Adipocyte (in vitro differentiated cells): ENCODE data around the gene MPC1.
"Not testable (repeated sequence)": the region's sequence is repeated elsewhere in the genome, so short reads cannot be mapped to it uniquely, and the experiment has no call there.

ENCODE experiments used
- DNase-seq: peaks from one replicate; pipeline ENCODE4 v3.0.0-alpha.2; 2015; ENCODE audit warnings: low read depth
- H3K27me3 ChIP-seq: replicated peaks from 2 replicates; pipeline ENCODE4 v1.7.0; 2013; ENCODE audit warnings: mild to moderate bottlenecking, low read length, moderate library complexity; ENCODE audit not compliant: control insufficient read depth, insufficient read depth
- H3K36me3 ChIP-seq: 2 replicates; pipeline ENCODE4 v1.7.0; 2013; ENCODE audit warnings: low read length, mild to moderate bottlenecking, moderate library complexity; ENCODE audit not compliant: control insufficient read depth, insufficient read depth, severe bottlenecking
- H3K4me1 ChIP-seq: 2 replicates; pipeline ENCODE4 v1.7.0; 2013; ENCODE audit warnings: mild to moderate bottlenecking, low read length, moderate library complexity; ENCODE audit not compliant: control insufficient read depth, insufficient read depth
- H3K4me3 ChIP-seq: 2 replicates; pipeline ENCODE4 v1.7.0; 2013; ENCODE audit warnings: mild to moderate bottlenecking, low read length, moderate library complexity
- H3K9ac ChIP-seq: 2 replicates; pipeline ENCODE4 v1.7.0; 2013; ENCODE audit warnings: mild to moderate bottlenecking, low read length, moderate library complexity
- H3K9me3 ChIP-seq: 2 replicates; pipeline ENCODE4 v1.7.0; 2013; ENCODE audit warnings: mild to moderate bottlenecking, low read length, moderate library complexity; ENCODE audit not compliant: control insufficient read depth

Gene MPC1

DNA sequence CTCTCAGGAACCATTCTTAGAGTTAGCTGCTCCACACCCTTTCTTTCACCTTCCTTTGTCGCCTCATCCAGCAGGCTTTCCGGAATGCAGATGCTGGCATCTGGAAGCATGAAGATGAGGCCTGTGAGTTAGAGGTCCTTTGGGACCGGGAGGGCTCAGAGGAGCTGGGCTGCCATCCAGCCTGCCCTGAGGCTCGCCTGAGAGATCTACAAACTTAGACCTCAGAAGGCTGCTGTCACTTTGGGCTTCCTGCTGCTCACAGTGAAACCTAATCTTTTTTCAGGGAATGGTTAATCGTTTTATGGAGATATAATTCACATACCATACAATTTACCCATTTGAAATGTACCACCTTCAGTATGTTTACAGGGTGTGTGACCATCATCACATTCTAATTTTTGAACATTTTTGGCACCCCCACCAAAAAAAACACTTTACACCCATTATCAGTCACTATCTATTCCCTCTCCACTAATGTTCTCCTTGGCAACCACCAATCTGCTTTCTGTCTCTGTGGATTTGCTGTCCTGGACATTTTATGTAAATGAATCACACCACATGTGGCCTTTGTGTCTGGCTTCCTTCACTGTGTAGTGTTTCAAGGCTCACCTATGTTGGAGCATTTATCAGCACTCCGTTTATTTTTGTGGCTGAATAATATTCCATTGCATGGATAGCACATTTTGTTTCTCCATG, 20.0 kb upstream of the MPC1 start:
- H3K36me3 ChIP-seq = no peaks in the 10 kb centered on the region
- H3K27me3 ChIP-seq = peaks cover 6% of the 10 kb centered on the region
- H3K9me3 ChIP-seq = peaks cover 3% of the 10 kb centered on the region
- peak; percentile 75 for DNase-seq
- H3K4me1 ChIP-seq = peaks cover 15% of the 10 kb centered on the region
- H3K9ac ChIP-seq = peak overlapping the region; percentile 32
- no peak overlapping the region for H3K4me3 ChIP-seq

DNA sequence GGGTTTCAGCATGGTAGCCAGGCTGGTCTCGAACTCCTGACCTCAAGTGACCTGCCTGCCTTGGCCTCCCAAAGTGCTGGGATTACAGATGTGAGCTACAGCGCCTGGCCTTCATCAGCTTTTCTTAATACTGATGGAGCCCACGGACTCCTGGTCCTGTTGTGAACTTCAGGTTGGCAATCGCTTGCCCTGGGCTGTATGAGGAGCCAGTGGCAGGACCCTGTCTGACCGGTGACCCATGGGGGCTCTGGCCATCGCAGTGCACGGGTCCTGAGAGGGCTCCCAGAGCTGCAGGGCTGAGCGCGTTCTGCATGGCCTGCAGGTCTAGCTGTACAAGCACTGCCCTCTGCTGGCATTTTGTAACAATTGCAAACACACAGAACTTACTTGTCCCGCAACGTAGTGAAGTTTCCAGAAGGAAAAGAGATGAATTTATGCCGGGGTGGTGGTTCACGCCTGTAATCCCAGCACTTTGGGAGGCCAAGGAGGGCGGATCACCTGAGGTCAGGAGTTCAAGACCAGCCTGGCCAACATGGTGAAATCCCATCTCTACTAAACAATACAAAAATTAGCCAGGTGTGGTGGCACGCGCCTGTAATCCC, 18.0 kb upstream of the MPC1 start:
- not testable (repeated sequence) for H3K9me3 ChIP-seq, H3K4me3 ChIP-seq, H3K9ac ChIP-seq, H3K36me3 ChIP-seq
- DNase-seq = peak; percentile 88
- peaks cover 19% of the 10 kb centered on the region for H3K27me3 ChIP-seq
- H3K4me1 ChIP-seq = peaks cover 15% of the 10 kb centered on the region

DNA sequence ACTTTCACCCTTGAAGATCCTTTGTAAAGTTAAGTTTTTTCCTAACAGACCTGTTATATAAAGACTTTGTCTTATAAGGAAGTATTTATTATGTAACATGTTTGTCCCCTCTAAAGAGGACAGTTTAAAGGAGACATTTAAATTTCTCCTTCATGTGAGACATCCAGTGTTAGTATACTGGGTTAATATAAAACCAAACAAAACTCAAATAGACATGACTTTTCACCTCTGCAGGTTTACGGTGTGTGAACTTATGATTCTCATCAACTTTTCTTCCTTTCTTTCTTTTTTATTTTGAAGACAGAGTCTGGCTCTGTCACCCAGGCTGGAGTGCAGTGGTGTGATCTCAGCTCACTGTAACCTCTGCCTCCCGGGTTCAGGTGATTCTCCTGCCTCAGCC, 17.4 kb upstream of the MPC1 start:
- peaks cover 15% of the 10 kb centered on the region for H3K4me1 ChIP-seq
- no peak overlapping the region for H3K4me3 ChIP-seq
- H3K36me3 ChIP-seq = no peaks in the 10 kb centered on the region
- peaks cover 24% of the 10 kb centered on the region for H3K27me3 ChIP-seq
- H3K9ac ChIP-seq = no peak overlapping the region
- no peak for DNase-seq
- peaks cover 8% of the 10 kb centered on the region for H3K9me3 ChIP-seq

DNA sequence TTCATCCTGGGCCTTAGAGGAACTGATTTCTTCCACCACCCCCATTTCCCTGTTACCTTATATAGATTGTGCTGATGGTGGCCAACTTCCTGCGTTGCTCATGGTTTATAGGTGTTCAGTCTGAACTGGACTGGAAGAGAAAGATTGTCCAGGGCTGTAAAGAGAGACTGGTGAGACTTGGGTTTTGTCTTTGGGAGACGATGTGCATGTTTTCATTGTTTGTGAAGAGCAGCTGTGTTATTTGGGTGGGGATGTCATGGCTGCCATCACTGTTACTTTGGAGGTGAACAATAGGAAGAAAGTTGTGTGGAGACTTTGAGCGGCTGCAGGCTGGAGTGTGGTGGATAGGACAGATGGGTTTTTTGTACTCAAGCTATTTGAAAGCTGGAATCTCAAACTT, 15.6 kb upstream of the MPC1 start:
- no peak for DNase-seq
- H3K9ac ChIP-seq = no peak overlapping the region
- no peak overlapping the region for H3K4me3 ChIP-seq
- peaks cover 8% of the 10 kb centered on the region for H3K9me3 ChIP-seq
- H3K27me3 ChIP-seq = peaks cover 37% of the 10 kb centered on the region
- peaks cover 15% of the 10 kb centered on the region for H3K4me1 ChIP-seq
- H3K36me3 ChIP-seq = no peaks in the 10 kb centered on the region

DNA sequence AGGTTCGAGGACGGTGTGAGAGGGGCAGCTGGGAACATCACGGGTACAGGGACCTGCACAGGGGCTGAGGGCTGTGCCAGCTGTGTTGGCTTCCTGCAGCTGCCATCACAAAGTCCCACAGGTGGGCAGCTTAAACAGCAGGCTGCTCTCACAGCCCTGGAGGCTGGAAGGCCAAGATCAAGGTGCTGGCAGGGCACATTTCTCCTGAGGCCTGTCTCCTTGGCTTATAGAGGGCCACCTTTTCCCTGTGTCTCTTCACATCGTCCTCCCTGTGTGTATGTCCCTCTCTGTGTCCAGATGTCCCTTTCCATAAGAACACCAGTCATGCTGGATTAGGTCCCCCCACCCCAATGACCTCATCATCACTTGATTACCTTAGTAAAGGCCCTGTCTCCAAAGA, 15.1 kb upstream of the MPC1 start:
- DNase-seq = no peak
- Histone ChIP-seq H3K9me3 (peaks cover 8% of the 10 kb centered on the region), H3K27me3 (peaks cover 37% of the 10 kb centered on the region), H3K9ac (no peak overlapping the region), H3K36me3 (no peaks in the 10 kb centered on the region), H3K4me3 (no peak overlapping the region), H3K4me1 (peaks cover 11% of the 10 kb centered on the region)

DNA sequence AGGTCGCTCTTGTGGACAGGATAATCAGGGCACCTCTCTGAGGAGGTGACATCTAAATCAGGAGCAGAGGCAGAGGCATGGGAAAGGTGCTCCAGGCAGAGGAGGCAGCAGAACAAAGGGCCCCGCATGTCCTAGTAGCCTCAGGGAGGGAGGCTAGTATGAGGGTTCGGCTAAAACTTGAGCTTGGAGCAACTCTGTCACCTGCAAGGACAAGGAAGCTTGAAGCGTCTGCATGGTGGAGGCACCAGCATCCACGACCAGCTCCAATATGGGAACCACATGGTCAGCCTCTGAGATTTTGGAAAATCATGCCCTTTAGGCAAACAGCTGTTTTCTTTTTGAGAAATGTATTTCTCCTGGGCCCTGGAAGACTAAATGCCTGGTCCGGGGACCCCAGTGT, 13.0 kb upstream of the MPC1 start:
- H3K9me3 ChIP-seq = peaks cover 8% of the 10 kb centered on the region
- DNase-seq = no peak

DNA sequence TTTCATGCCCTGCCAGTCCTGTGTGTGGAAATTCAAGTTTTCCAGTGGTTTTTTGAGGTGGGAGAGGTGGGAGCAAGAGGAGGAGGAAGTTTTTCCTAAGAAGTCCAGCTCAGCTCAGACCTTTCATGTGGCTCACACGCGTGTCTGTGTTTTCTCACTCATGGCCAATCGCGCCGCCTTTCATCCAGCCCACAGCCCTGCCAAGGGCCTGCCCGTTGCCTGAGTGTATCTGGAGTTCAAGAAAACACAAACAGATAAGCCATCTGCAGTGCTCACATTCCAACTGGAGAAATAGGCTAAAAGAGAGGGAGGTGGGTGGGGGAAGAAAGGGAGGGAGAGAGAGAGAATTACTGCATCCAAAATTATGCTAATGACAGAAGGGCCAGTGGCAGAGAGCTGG, 12.6 kb upstream of the MPC1 start:
- H3K9ac ChIP-seq = no peak overlapping the region
- H3K4me1 ChIP-seq = peaks cover 2% of the 10 kb centered on the region
- no peak overlapping the region for H3K4me3 ChIP-seq
- H3K36me3 ChIP-seq = no peaks in the 10 kb centered on the region
- DNase-seq = no peak
- peaks cover 8% of the 10 kb centered on the region for H3K9me3 ChIP-seq
- peaks cover 40% of the 10 kb centered on the region for H3K27me3 ChIP-seq

More for the DNA sequence above, 13.0 kb upstream of the MPC1 start:
- no peaks in the 10 kb centered on the region for H3K36me3 ChIP-seq
- no peak overlapping the region for H3K9ac ChIP-seq
- no peak overlapping the region for H3K4me3 ChIP-seq
- peaks cover 41% of the 10 kb centered on the region for H3K27me3 ChIP-seq
- H3K4me1 ChIP-seq = peaks cover 7% of the 10 kb centered on the region

DNA sequence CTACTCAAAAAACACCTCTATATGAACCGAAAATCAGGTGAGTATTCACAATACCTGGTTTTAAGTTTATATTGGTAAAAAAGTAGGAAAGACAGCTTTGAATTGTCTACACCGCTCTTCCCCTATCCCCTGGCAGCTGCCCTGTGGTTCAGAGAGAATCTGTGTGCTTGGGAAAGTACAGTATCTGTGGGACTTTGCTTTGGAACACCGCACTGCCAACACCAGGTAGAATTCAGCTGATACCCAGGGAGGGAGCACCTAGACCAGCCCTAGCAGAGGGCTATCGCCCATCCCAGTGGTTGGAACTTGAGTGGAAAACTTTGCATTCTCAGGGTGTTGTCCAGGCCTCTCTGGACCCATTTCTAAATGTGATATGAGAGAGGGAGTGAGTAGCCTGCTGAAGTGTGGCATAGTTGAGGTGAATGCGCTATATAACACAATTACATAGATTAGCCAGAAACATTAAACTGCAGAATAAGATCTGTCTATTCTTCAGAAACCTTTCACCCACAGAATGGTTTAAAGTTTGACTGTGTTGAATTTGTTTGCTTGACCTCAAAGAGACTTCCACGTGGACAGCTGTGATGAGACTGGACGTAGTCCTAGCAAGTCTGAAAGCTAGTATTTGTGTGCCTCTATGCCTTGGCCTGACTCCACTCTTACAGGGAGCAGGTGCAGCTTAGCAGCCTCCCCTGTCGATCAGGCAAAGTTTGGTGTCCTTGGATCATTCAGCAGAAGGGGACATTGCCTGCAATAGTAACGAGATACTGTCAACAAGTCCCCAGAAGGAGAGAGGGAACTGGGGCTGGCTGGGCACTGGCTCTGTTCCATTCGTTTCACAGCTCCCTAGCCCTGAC, 11.5 kb upstream of the MPC1 start:
- Histone ChIP-seq H3K4me3 (no peak overlapping the region), H3K27me3 (peaks cover 43% of the 10 kb centered on the region), H3K4me1 (no peaks in the 10 kb centered on the region), H3K9me3 (peaks cover 8% of the 10 kb centered on the region), H3K36me3 (no peaks in the 10 kb centered on the region), H3K9ac (no peak overlapping the region)
- no peak for DNase-seq

DNA sequence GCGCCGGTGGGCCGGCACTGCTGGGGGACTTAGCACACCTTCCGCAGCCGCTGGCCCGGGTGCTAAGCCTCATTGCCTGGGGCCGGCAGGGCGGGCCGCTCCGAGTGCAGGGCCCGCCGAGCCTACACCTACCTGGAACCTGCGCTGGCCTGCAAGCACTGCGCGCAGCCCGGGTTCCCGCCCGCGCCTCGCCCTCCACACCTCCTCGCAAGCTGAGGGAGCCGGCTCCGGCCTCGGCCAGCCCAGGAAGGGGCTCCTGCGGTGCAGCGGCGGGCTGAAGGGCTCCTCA, 10.7 kb upstream of the MPC1 start:
- no peak overlapping the region for H3K9ac ChIP-seq
- H3K4me1 ChIP-seq = peaks cover 4% of the 10 kb centered on the region
- no peak for DNase-seq
- H3K27me3 ChIP-seq = peaks cover 43% of the 10 kb centered on the region
- H3K9me3 ChIP-seq = peaks cover 8% of the 10 kb centered on the region
- H3K4me3 ChIP-seq = no peak overlapping the region
- no peaks in the 10 kb centered on the region for H3K36me3 ChIP-seq

DNA sequence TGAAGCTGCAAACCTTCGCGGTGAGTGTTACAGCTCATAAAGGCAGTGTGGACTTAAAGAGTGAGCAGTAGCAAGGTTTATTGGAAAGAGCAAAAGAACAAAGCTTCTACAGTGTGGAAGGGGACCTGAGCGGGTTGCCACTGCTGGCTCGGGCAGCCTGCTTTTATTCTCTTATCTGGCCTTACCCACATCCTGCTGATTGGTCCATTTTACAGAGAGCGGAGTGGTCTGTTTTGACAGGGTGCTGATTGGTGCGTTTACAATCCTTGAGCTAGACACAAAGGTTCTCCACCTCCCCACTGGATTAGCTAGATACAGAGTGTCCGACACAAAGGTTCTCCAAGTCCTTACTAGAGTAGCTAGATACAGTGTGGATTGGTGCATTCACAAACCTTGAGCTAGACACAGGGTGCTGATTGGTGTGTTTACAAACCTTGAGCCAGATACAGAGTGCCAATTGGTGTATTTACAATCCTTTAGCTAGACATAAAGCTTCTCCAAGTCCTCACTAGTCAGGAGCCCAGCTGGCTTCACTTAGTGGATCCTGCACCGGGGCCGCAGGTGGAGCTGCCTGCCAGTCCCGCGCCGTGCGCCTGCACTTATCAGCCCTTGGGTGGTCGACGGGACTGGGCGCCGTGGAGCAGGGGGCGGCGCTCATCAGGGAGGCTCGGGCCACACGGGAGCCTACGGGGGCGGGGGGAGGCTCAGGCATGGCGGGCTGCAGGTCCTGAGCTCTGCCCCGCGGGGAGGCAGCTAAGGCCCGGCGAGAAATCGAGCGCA, 10.2 kb upstream of the MPC1 start:
- peaks cover 42% of the 10 kb centered on the region for H3K27me3 ChIP-seq
- H3K4me3 ChIP-seq, H3K4me1 ChIP-seq, H3K9me3 ChIP-seq, DNase-seq, H3K36me3 ChIP-seq, H3K9ac ChIP-seq: not testable (repeated sequence)

DNA sequence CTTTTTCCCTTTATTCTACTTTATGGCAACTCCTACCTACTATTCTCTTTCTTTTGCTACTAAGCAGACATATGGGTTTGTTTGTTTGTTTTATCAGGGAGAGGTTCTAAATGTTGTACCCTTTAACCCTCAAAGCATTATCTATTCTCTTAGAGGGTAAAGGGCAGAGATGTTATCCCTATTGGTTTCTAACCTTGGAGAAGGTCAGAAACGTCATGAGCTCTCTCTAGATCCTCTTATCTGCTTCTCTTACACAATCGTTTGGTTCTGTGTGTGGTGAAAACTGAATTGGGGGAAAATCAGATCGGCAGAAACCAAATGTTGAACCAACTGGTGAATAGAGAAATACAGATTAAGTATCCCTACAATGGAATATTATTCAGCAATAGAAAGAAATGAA, 6.4 kb upstream of the MPC1 start:
- Histone ChIP-seq H3K9ac (no peak overlapping the region), H3K36me3 (no peaks in the 10 kb centered on the region), H3K9me3 (no peaks in the 10 kb centered on the region), H3K4me1 (peaks cover 27% of the 10 kb centered on the region), H3K4me3 (no peak overlapping the region), H3K27me3 (peaks cover 12% of the 10 kb centered on the region)
- DNase-seq = no peak
